ENCODE data around the gene NOL4L. TPM values are rescaled to one million over a fixed set of nuclear protein-coding genes. Genes with fewer than 3 reads are reported as not detected.

The NOL4L gene
- total RNA-seq, 4 donors from 2014 or later, result 2.6 to 12.8 (median 6.4) TPM

DNA sequence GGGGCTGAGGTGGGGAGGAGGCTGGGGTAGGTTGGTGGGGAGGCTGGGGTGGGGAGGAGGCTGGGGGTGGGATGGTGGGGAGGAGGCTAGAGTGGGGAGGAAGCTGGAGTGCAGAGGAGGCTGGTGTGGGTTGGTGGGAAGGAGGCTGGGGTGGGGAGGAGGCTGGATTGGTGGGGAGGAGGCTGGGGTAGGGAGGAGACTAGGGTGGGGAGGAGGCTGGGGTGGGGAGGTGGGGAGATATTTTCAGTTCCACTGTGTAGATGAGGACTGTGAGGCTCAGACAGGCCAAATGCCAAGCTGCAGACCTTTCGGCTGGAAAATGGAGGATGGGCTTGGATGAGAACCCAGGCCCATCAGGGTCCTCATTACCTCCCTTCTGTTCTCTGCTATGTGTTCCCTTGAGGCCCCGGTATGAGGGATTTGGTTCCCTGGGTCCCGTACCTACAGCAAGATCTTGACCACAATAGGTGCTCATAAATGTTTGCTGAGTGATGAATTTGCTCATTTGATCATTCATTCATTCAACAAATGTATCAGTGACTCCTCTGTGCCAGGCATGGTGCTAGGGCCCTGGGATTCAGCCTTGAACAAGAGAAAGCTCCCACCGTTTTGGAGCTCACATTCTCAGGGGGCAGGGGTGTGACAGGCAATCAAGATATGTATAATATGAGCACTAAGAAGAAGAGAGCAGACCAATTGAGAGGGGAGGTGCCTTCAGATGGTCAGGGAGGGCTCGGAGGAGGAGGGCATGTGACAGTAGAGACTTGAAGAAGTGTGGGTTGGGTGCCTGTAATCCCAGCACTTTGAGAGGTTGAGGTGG is 36.1 kb upstream of the NOL4L start:
- H3K9me3 ChIP-seq, result no peaks in the 10 kb centered on the region
- no peaks in the 10 kb centered on the region for H3K36me3 ChIP-seq
- no peak overlapping the region for H3K4me3 ChIP-seq
- DNase-seq (ENCODE audit: low spot score in 2 of 2), result no peak
- no peaks in the 10 kb centered on the region for H3K4me1 ChIP-seq
- no peak overlapping the region for H3K27ac ChIP-seq
- peaks cover 26% of the 10 kb centered on the region for H3K27me3 ChIP-seq
- TF ChIP-seq POLR2AphosphoS5 (IDR thresholded peaks at IDR 0.05), result no peak
- no peak for TF ChIP-seq POLR2A (IDR thresholded peaks at IDR 0.05)
- TF ChIP-seq EP300 (IDR thresholded peaks at IDR 0.05), result no peak
- TF ChIP-seq, protein P1, sequence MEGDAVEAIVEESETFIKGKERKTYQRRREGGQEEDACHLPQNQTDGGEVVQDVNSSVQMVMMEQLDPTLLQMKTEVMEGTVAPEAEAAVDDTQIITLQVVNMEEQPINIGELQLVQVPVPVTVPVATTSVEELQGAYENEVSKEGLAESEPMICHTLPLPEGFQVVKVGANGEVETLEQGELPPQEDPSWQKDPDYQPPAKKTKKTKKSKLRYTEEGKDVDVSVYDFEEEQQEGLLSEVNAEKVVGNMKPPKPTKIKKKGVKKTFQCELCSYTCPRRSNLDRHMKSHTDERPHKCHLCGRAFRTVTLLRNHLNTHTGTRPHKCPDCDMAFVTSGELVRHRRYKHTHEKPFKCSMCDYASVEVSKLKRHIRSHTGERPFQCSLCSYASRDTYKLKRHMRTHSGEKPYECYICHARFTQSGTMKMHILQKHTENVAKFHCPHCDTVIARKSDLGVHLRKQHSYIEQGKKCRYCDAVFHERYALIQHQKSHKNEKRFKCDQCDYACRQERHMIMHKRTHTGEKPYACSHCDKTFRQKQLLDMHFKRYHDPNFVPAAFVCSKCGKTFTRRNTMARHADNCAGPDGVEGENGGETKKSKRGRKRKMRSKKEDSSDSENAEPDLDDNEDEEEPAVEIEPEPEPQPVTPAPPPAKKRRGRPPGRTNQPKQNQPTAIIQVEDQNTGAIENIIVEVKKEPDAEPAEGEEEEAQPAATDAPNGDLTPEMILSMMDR (IDR thresholded peaks at IDR 0.05), result no peak
- 78% methylated on average over 5 of the region's 5 CpGs for WGBS

DNA sequence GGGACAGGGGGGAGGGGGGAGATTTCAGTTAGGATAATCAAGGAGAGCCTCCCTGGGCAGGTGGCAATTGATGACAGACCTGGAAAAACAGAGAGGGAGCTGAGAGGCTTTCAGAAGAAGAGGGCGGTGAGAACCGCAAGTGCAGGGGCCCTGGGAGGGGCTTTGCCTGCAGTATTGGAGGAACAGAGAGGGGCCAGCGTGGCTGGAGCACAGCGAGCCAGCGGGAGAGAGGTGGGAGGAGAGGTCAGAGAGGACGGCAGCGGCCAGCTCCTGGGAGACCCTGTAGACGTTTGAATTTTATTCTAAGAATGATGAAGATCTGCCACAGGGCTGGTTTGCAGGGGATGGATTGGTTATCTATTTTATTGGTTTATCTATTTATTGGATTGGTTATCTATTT is 34.5 kb upstream of the NOL4L start:
- no peak for DNase-seq (ENCODE audit: low spot score in 2 of 2)
- TF ChIP-seq, protein P1 (IDR thresholded peaks at IDR 0.05), result no peak
- TF ChIP-seq POLR2A (IDR thresholded peaks at IDR 0.05), result no peak
- peaks cover 23% of the 10 kb centered on the region for H3K27me3 ChIP-seq
- no peaks in the 10 kb centered on the region for H3K9me3 ChIP-seq
- no peaks in the 10 kb centered on the region for H3K36me3 ChIP-seq
- H3K4me3 ChIP-seq, result no peak overlapping the region
- no peak overlapping the region for H3K27ac ChIP-seq
- 34% methylated on average over 8 of the region's 8 CpGs for WGBS
- no peaks in the 10 kb centered on the region for H3K4me1 ChIP-seq

DNA sequence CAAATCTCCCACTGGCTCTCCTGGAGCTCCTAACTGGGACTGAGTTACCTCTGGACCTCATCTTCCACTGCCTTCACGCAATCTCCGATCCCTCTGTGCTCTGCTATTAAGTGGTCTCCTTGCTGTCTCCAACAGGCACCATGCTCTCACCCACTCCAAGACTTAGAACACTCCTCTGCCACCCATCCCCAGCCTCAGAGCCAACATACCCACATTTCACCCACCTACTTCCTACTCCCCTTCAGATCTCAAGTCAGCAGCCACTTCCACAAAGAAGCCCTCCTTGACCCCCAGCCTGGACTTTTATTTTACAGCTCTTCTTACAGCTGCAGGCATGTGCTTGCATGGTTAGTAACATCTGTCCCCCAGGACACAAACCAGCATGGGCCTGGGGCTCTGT is 29.6 kb upstream of the NOL4L start:
- Histone ChIP-seq H3K27me3 (peaks cover 33% of the 10 kb centered on the region), H3K9me3 (no peaks in the 10 kb centered on the region), H3K36me3 (no peaks in the 10 kb centered on the region), H3K4me1 (no peaks in the 10 kb centered on the region), H3K27ac (no peak overlapping the region), H3K4me3 (no peak overlapping the region)
- no peak for TF ChIP-seq EP300 (IDR thresholded peaks at IDR 0.05)
- TF ChIP-seq POLR2A (IDR thresholded peaks at IDR 0.05), result no peak
- TF ChIP-seq, protein P1 (IDR thresholded peaks at IDR 0.05), result no peak
- no peak for TF ChIP-seq POLR2AphosphoS5 (IDR thresholded peaks at IDR 0.05)
- WGBS, result 88% methylated on average over 2 of the region's 2 CpGs
- DNase-seq (ENCODE audit: low spot score in 2 of 2), result no peak

DNA sequence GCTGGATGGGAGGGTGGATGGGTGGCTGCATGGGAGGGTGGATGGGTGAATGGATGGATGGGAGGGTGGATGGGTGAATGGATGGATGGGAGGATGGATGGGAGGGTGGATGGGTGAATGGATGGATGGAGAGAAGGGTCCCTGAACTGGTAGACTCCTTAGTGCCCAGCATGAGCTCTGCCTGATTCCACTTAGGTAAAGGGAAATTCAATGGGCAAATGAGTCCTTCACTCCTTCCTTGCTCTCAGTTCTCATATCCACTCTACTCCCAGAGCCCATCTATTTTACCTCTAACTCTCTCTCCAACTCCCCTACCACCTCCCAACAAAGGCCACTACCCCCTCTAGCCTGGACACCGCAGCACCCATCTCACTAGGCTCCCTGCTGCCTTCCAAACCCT is 29.2 kb upstream of the NOL4L start:
- H3K27ac ChIP-seq, result no peak overlapping the region
- H3K4me3 ChIP-seq, result no peak overlapping the region
- H3K36me3 ChIP-seq, result no peaks in the 10 kb centered on the region
- 92% methylated on average over 1 of the region's 1 CpG for WGBS
- H3K4me1 ChIP-seq, result no peaks in the 10 kb centered on the region
- H3K9me3 ChIP-seq, result no peaks in the 10 kb centered on the region
- peaks cover 28% of the 10 kb centered on the region for H3K27me3 ChIP-seq
- DNase-seq (ENCODE audit: low spot score in 2 of 2), result no peak
- TF ChIP-seq POLR2AphosphoS5 (IDR thresholded peaks at IDR 0.05) (no peak), EP300 (IDR thresholded peaks at IDR 0.05) (no peak), POLR2A (IDR thresholded peaks at IDR 0.05) (no peak)
- TF ChIP-seq, protein P1 (IDR thresholded peaks at IDR 0.05), result no peak

DNA sequence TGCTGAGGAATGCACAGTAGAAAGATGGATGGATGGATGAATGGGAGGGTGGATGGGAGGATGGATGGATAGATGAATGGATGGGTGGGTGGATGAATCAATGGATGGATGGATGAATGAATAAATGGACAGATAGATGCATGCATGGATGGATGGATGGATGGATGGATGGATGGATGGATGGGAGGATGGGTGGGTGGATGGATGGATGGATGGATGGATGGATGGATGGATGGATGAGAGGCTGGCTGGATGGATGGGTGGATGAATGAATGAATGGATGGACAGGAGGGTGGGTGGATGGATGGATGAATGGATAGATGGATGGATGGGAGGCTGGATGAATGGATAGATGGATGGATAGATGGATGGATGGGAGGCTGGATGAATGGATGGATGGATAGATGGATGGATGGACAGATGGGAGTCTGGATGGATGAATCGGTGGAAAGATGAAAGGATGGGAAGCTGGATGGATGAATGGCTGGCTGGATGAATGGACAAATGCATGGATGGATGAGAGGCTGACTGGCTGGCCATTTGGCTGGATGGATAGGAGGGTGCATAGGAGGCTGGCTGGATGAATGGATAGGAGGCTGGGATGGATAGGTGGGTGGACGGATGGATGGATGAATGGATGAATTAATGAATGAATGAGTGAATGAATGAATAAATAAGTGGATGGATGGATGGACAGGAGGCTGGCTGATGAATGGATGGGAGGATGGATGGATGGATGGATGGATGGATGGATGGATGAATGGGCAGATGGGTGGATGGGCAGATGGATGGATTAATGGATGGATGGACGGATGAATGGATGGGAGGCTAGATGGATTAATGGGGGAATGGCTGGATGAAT is 28.3 kb upstream of the NOL4L start:
- Histone ChIP-seq H3K27ac (no peak overlapping the region), H3K27me3 (peaks cover 21% of the 10 kb centered on the region), H3K4me3 (no peak overlapping the region), H3K9me3 (no peaks in the 10 kb centered on the region), H3K4me1 (no peaks in the 10 kb centered on the region), H3K36me3 (no peaks in the 10 kb centered on the region)
- no peak for TF ChIP-seq POLR2AphosphoS5 (IDR thresholded peaks at IDR 0.05)
- TF ChIP-seq, protein P1 (IDR thresholded peaks at IDR 0.05), result peak in 1 of 2 donors; percentile 5
- WGBS, result 91% methylated on average over 3 of the region's 3 CpGs
- DNase-seq (ENCODE audit: low spot score in 2 of 2), result no peak

Data from suprapubic skin (tissue), 4 donors.